H1 (cell line): ENCODE data around the gene ADAMTS6. TPM values are rescaled to one million over a fixed set of nuclear protein-coding genes. Genes with fewer than 3 reads are reported as not detected.

Experiments used
- CTCF ChIA-PET: fragments of 300-600 bp; sonication (Branson Sonifier 250); formaldehyde crosslinking; loops from one replicate; lab custom pipeline; 2021; ENCODE audit not compliant: partially characterized antibody; lab: Charles Lee
- POLR2A ChIA-PET: fragments of 300-600 bp; sonication (Branson Sonifier 250); formaldehyde crosslinking; loops from one replicate; lab custom pipeline; 2021; ENCODE audit warnings: inconsistent platforms; ENCODE audit not compliant: partially characterized antibody; lab: Charles Lee
- DNase-seq, 2 experiments: peaks; one replicate each; pipeline versions ENCODE4 v3.0.0 to v3.0.0-alpha.2; 2010 to 2022; ENCODE audit warnings: low spot score in 2 of 2, low read depth in 1 of 2, mixed read lengths in 1 of 2
- FAIRE-seq: peaks from 2 replicates; lab custom pipeline; 2011; peaks lifted over from hg19 to GRCh38; lab: Jason Lieb, UNC
- H2AFZ ChIP-seq: 2 replicates; pipeline ENCODE4 v1.8.1; 2012; ENCODE audit warnings: low read length, inconsistent platforms
- H2AK5ac ChIP-seq: 2 replicates; pipeline ENCODE4 v1.6.1; 2013; ENCODE audit warnings: low read depth, low read length
- H2BK120ac ChIP-seq: replicated peaks from 2 replicates; pipeline ENCODE3; 2013; ENCODE audit warnings: low read depth, low read length, inconsistent platforms
- H2BK12ac ChIP-seq: 2 replicates; pipeline ENCODE4 v1.6.1; 2013; ENCODE audit warnings: low read depth, low read length
- H2BK15ac ChIP-seq: 2 replicates; pipeline ENCODE4 v1.6.1; 2013; ENCODE audit warnings: low read length
- H2BK20ac ChIP-seq: 2 replicates; pipeline ENCODE4 v1.6.1; 2013; ENCODE audit warnings: low read length
- H2BK5ac ChIP-seq: 2 replicates; pipeline ENCODE4 v1.6.1; 2013; ENCODE audit warnings: low read depth, low read length
- H3K14ac ChIP-seq: 2 replicates; pipeline ENCODE4 v1.6.1; 2013; ENCODE audit warnings: inconsistent platforms; ENCODE audit not compliant: insufficient read length
- H3K18ac ChIP-seq: 2 replicates; pipeline ENCODE4 v1.6.1; 2013; ENCODE audit warnings: low read length; ENCODE audit errors: extremely low read depth
- H3K23ac ChIP-seq: 2 replicates; pipeline ENCODE4 v1.6.1; 2013; ENCODE audit warnings: inconsistent platforms; ENCODE audit not compliant: insufficient read length
- H3K23me2 ChIP-seq: 2 replicates; pipeline ENCODE4 v1.6.1; 2013; ENCODE audit warnings: low read depth, low read length
- H3K27ac ChIP-seq: 2 replicates; pipeline ENCODE4 v1.6.1; 2011; ENCODE audit warnings: low read depth, low read length, inconsistent platforms
- H3K27me3 ChIP-seq, 4 experiments: replicated peaks in 1 of 4; 1 replicate in 1 of 4; 2 replicates in 3 of 4; pipeline versions ENCODE4 v1.6.1 to v1.8.1; 2011 to 2013; ENCODE audit warnings: low read length in 3 of 4, mild to moderate bottlenecking in 3 of 4, inconsistent platforms in 2 of 4, mixed read lengths in 2 of 4, moderate library complexity in 1 of 4; ENCODE audit not compliant: control insufficient read depth in 3 of 4, insufficient read depth in 3 of 4; ENCODE audit errors: extremely low read depth in 1 of 4
- H3K36me3 ChIP-seq, 4 experiments: 2 replicates each; pipeline versions ENCODE4 v1.6.1 to v1.8.1; 2011 to 2013; ENCODE audit warnings: mild to moderate bottlenecking in 4 of 4, low read length in 3 of 4, moderate library complexity in 2 of 4, control low read depth in 1 of 4, inconsistent platforms in 1 of 4; ENCODE audit not compliant: insufficient read depth in 4 of 4, control insufficient read depth in 2 of 4
- H3K4ac ChIP-seq: replicated peaks from 2 replicates; pipeline ENCODE3; 2013; ENCODE audit warnings: low read length, low read depth, mixed read lengths, inconsistent platforms; ENCODE audit not compliant: insufficient read length
- H3K4me1 ChIP-seq, 4 experiments: replicated peaks in 1 of 4; 1 replicate in 1 of 4; 2 replicates in 3 of 4; pipeline versions ENCODE4 v1.6.1 to v1.8.1; 2011 to 2013; ENCODE audit warnings: low read length in 3 of 4, inconsistent platforms in 2 of 4, mixed read lengths in 1 of 4; ENCODE audit not compliant: insufficient read depth in 4 of 4, control insufficient read depth in 3 of 4
- H3K4me2 ChIP-seq, 2 experiments: 2 replicates each; pipeline versions ENCODE4 v1.6.1 to v1.8.1; 2011 to 2013; ENCODE audit warnings: low read depth in 2 of 2, low read length in 2 of 2, control low read depth in 1 of 2, inconsistent platforms in 1 of 2, mild to moderate bottlenecking in 1 of 2; ENCODE audit not compliant: insufficient read depth in 1 of 2
- H3K4me3 ChIP-seq, 4 experiments: fragments of 200-600, 300-600 bp in 1 of 4; sonication (generic), shearing (Covaris generic), sonication (Bioruptor Twin) in 1 of 4; 2 replicates each; pipeline versions ENCODE4 v1.5.1 to v1.8.1; 2011 to 2016; ENCODE audit warnings: low read length in 4 of 4, low read depth in 3 of 4, control low read depth in 2 of 4, inconsistent platforms in 2 of 4, mild to moderate bottlenecking in 2 of 4, mixed read lengths in 1 of 4, moderate library complexity in 1 of 4; ENCODE audit not compliant: insufficient read depth in 2 of 4; ENCODE audit errors: extremely low read depth in 1 of 4
- H3K56ac ChIP-seq: replicated peaks from 2 replicates; pipeline ENCODE3; 2013; ENCODE audit warnings: low read depth, mild to moderate bottlenecking, mixed read lengths, low read length, inconsistent platforms; ENCODE audit not compliant: insufficient read length
- H3K79me1 ChIP-seq: 2 replicates; pipeline ENCODE4 v1.6.1; 2013; ENCODE audit warnings: low read depth, low read length, control low read depth
- H3K79me2 ChIP-seq, 2 experiments: 2 replicates each; pipeline versions ENCODE4 v1.6.1 to v1.8.1; 2012 to 2013; ENCODE audit warnings: low read length in 2 of 2, mild to moderate bottlenecking in 2 of 2, inconsistent platforms in 1 of 2; ENCODE audit not compliant: insufficient read depth in 2 of 2, control insufficient read depth in 1 of 2
- H3K9ac ChIP-seq, 4 experiments: replicated peaks in 1 of 4; 1 replicate in 1 of 4; 2 replicates in 3 of 4; pipeline versions ENCODE4 v1.6.1 to v1.8.1; 2011 to 2013; ENCODE audit warnings: low read depth in 3 of 4, low read length in 3 of 4, control low read depth in 2 of 4, mild to moderate bottlenecking in 2 of 4, moderate library complexity in 2 of 4, inconsistent platforms in 1 of 4; ENCODE audit errors: extremely low read depth in 1 of 4
- H3K9me3 ChIP-seq, 2 experiments: 2 replicates each; pipeline versions ENCODE4 v1.6.1 to v1.8.1; 2012 to 2013; ENCODE audit warnings: mild to moderate bottlenecking in 2 of 2, moderate library complexity in 2 of 2, control low read depth in 1 of 2, inconsistent platforms in 1 of 2, low read depth in 1 of 2, low read length in 1 of 2, mixed read lengths in 1 of 2; ENCODE audit not compliant: insufficient read depth in 2 of 2
- H4K20me1 ChIP-seq, 2 experiments: replicated peaks in 1 of 2; 2 replicates each; pipeline versions ENCODE3 to v1.8.1; 2011 to 2013; ENCODE audit warnings: inconsistent platforms in 2 of 2, low read length in 2 of 2, mild to moderate bottlenecking in 1 of 2; ENCODE audit not compliant: insufficient read depth in 2 of 2, control insufficient read depth in 1 of 2
- H4K5ac ChIP-seq: 2 replicates; pipeline ENCODE4 v1.6.1; 2013; ENCODE audit warnings: low read length, low read depth, mixed read lengths, inconsistent platforms; ENCODE audit not compliant: insufficient read length
- H4K8ac ChIP-seq: 2 replicates; pipeline ENCODE4 v1.8.0; 2013; ENCODE audit warnings: mild to moderate bottlenecking, moderate library complexity, low read length, inconsistent platforms; ENCODE audit not compliant: insufficient read depth; ENCODE audit errors: extremely low read depth
- H4K91ac ChIP-seq: replicated peaks from 2 replicates; pipeline ENCODE3; 2013; ENCODE audit warnings: low read length, mixed read lengths, inconsistent platforms; ENCODE audit not compliant: insufficient read length
- CTCF ChIP-seq, 3 experiments: IDR thresholded peaks; 1 replicate in 2 of 3; 2 replicates in 1 of 3; pipeline versions ENCODE4 v1.5.1 to v1.6.1; 2011; ENCODE audit warnings: low read length in 3 of 3, mild to moderate bottlenecking in 3 of 3, inconsistent platforms in 2 of 3, low read depth in 1 of 3, moderate library complexity in 1 of 3; ENCODE audit not compliant: insufficient read depth in 1 of 3; ENCODE audit errors: control extremely low read depth in 1 of 3
- RBBP5 ChIP-seq: IDR thresholded peaks from 2 replicates; pipeline ENCODE4 v1.7.1; 2012; ENCODE audit warnings: low read depth, mild to moderate bottlenecking, inconsistent platforms, low read length, moderate library complexity, borderline replicate concordance
- WGBS, 2 experiments: shearing (Covaris generic) in 1 of 2; methylation state at CpG; one replicate each; pipeline versions ENCODE4 v1.1.6 to v1.1.7; 2013 to 2015; ENCODE audit warnings: low lambda C conversion rate in 2 of 2, mixed read lengths in 2 of 2, inconsistent platforms in 1 of 2, low coverage in 1 of 2, missing lambda C conversion rate in 1 of 2; ENCODE audit not compliant: insufficient replicate concordance in 2 of 2, insufficient coverage in 1 of 2, insufficient read length in 1 of 2; ENCODE audit errors: extremely low coverage in 1 of 2, missing lambda C conversion rate in 1 of 2; 5-methylcytosine and 5-hydroxymethylcytosine counted together
- polyA plus RNA-seq, 7 experiments: library from polyadenylated mRNA; depleted of rRNA in 3 of 7; stranded (reverse) in 5 of 7; unstranded in 2 of 7; fragments of >200 nt in 5 of 7; fragments of 200-250 nt in 2 of 7; gene quantifications; 1 replicate in 5 of 7; 2 replicates in 1 of 7; 4 replicates in 1 of 7; pipeline versions ENCODE4 v1.2.1 to v1.2.3, GENCODE V29; 2011 to 2013; ENCODE audit warnings: missing spikeins in 2 of 7, mixed read lengths in 2 of 7
- total RNA-seq: library from RNA; stranded (reverse); fragmentation: NEBNext Ultra II Directional; extraction: Animal tissue kit (Norgen Biotek cat#: 25700); gene quantifications from 2 replicates; pipeline ENCODE4 v1.2.1, GENCODE V29; 2021

Gene ADAMTS6
- total and polyA plus RNA-seq, 2 of the 8 experiments (the other 6 are each of a cell fraction or from before 2014, with no cell fraction given), result 0.74 to 2.4 TPM

DNA sequence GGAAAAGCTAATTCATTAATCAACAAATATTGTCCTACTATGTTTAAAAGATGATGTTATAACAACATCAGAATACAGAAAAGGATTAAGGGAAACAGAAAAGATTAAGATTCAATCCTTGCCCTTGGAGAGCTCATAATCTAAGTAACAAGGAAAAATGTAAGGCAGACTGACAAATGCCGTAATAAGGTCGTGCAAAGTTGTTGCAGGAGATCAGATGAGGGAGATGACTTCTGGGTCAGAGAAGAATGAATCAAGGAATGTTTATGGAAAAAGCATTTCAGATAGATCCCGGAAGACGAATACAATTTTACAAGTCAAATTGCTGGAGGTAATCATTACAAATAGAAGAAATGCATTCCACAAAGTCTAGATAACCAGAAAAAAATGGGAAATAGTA, 6.4 kb downstream of the ADAMTS6 start:
- H2AFZ ChIP-seq, result no peak overlapping the region
- no peak overlapping the region for H4K8ac ChIP-seq
- H2BK120ac ChIP-seq, result no peak overlapping the region
- POLR2A ChIA-PET, result no interaction called here
- no peaks in the 10 kb centered on the region for H3K79me2 ChIP-seq
- H3K4me1 ChIP-seq, result peaks cover 0 to 9% (median under 1%) of the 10 kb centered on the region in 4 experiments; a peak in 4 of 7 replicates
- H3K56ac ChIP-seq, result no peak overlapping the region
- no peak overlapping the region for H3K23ac ChIP-seq
- H2AK5ac ChIP-seq, result no peak overlapping the region
- H3K9me3 ChIP-seq, result no peaks in the 10 kb centered on the region
- no peak overlapping the region for H2BK5ac ChIP-seq
- WGBS, 2 experiments, result 89% methylated on average over 4 of the region's 4 CpGs; no CpG with 5 or more reads in 1 of the 2 experiments
- no peak overlapping the region for H2BK12ac ChIP-seq
- no peak overlapping the region for H3K27ac ChIP-seq
- CTCF ChIA-PET, result interaction anchor here (0.9 to 1.1 kb wide), 3 partner anchors 13 to 440 kb away, joined by 3 to 4 read pairs (median 4); no protein-coding TSS in a partner anchor
- no peak overlapping the region for H3K9ac ChIP-seq
- H3K4me3 ChIP-seq, result no peak overlapping the region
- TF ChIP-seq RBBP5 (no peak), CTCF (IDR thresholded peaks at IDR 0.05; ENCODE audit: control extremely low read depth in 1 of 3, insufficient read depth in 1 of 3, low read depth in 1 of 3, low read length in 3 of 3) (no peak)
- no peak overlapping the region for H3K4ac ChIP-seq
- no peak for FAIRE-seq
- no peak overlapping the region for H3K4me2 ChIP-seq
- no peaks in the 10 kb centered on the region for H3K79me1 ChIP-seq
- H3K36me3 ChIP-seq, result no peaks in the 10 kb centered on the region
- no peak overlapping the region for H2BK15ac ChIP-seq
- no peaks in the 10 kb centered on the region for H4K20me1 ChIP-seq
- no peak overlapping the region for H2BK20ac ChIP-seq
- no peak overlapping the region for H4K91ac ChIP-seq
- DNase-seq, result no peak
- H3K23me2 ChIP-seq, result peaks cover 3% of the 10 kb centered on the region
- no peak overlapping the region for H4K5ac ChIP-seq
- no peaks in the 10 kb centered on the region for H3K27me3 ChIP-seq
- no peak overlapping the region for H3K18ac ChIP-seq
- H3K14ac ChIP-seq, result no peak overlapping the region
